ENCODE data around the gene AKR1C8.
"Not testable (repeated sequence)": the region's sequence is repeated elsewhere in the genome, so short reads cannot be mapped to it uniquely, and the experiment has no call there.

AKR1C8 gene

GRCh38 chr10:5146920-5147254, 38.1 kb downstream of the AKR1C8 start:
- TF ChIP-seq, protein P1, sequence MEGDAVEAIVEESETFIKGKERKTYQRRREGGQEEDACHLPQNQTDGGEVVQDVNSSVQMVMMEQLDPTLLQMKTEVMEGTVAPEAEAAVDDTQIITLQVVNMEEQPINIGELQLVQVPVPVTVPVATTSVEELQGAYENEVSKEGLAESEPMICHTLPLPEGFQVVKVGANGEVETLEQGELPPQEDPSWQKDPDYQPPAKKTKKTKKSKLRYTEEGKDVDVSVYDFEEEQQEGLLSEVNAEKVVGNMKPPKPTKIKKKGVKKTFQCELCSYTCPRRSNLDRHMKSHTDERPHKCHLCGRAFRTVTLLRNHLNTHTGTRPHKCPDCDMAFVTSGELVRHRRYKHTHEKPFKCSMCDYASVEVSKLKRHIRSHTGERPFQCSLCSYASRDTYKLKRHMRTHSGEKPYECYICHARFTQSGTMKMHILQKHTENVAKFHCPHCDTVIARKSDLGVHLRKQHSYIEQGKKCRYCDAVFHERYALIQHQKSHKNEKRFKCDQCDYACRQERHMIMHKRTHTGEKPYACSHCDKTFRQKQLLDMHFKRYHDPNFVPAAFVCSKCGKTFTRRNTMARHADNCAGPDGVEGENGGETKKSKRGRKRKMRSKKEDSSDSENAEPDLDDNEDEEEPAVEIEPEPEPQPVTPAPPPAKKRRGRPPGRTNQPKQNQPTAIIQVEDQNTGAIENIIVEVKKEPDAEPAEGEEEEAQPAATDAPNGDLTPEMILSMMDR (IDR thresholded peaks at IDR 0.05; ENCODE audit: extremely low read depth, missing control alignments) = no peak
- no peak for DNase-seq (ENCODE audit: low spot score)

DNA sequence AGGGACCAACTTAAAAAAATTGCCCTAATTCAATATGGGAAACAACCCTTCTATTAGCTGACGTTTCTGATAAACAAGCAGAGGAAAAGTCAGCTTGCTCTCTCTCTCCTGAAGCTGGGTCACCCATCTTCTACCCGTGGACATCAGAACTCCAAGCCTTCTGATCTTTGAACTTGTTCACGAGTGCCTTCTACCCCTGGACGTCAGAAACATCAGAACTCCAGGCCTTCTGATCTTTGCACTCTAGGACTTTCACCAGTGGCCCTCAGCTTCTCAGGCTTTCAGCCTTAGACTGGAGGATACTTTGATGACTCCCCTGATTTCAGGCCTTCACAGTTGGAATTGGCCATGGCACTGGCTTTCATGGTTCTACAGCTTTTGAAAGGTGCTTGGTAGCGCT, 41.8 kb downstream of the AKR1C8 start:
- no peak for DNase-seq (ENCODE audit: low spot score)
- TF ChIP-seq, protein P1 (IDR thresholded peaks at IDR 0.05; ENCODE audit: extremely low read depth, missing control alignments) = no peak

DNA sequence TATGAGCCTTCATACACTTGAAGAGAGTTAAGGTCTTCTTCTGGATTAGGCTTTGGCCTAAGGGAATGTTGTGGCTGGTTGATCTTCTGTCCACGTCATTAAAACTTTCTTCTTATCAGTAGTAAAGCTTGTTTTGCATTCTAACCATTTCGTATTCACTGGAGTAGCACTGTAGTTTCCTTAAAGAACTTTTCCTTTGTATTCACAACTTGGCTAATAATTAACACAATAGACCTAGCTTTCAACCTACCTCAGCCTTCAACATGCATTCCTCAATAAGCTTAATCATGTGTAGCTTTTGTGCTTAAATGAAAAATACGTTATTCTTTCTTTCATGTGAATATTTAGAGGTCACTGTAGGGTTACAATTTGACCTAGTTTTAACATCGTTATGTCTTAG, 42.8 kb downstream of the AKR1C8 start:
- no peak for DNase-seq (ENCODE audit: low spot score)
- TF ChIP-seq, protein P1 (IDR thresholded peaks at IDR 0.05; ENCODE audit: extremely low read depth, missing control alignments) = no peak

GRCh38 chr10:5137699-5138098, 47.3 kb downstream of the AKR1C8 start:
- not testable (repeated sequence) for DNase-seq (ENCODE audit: low spot score)

DNA sequence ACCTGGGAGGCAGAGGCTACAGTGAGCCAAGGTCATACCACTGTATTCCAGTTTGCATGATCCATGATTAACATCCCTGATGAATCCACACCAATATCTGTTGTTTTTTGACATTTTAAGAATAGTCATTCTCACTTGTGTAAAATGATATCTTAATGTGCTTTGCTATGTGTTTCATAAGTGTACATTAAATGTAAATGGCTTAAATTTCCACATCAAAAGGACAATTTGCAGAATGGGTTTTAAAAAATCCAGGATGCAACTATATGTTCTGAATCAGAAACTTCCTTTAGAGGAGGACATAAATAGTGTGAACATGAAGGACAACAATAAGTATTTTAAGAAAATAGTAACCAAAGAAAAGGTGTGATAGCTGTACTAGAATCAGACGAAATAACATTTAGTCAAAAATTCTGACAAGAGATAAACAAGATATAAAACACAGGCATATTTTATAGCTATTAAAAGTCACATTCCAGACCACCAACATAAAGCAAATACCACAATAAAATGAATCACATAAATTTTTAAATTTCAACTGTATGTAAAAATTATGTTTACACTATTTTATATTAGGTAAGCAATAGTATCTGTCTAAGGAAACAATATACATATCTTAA, 48.4 kb downstream of the AKR1C8 start:
- DNase-seq (ENCODE audit: low spot score) = no peak
- TF ChIP-seq, protein P1 (IDR thresholded peaks at IDR 0.05; ENCODE audit: extremely low read depth, missing control alignments) = no peak

DNA sequence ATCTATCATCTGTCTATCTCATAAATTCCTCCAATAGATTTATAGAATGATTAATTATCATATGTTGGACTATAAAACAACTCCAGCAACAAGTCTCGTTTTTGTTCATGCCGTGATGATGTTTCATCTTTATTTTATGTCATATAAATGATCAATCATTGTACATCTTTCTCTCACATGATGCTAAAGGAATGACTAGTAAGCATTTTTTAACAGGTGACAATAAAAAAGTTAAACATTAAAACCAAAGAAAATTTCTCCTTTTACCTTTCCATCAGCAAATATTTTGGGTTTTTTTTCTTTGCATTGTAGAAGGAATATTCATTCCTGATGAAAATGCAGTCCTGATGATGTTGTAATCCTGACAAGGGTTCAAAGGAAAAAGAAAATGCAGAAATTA, 49.4 kb downstream of the AKR1C8 start:
- TF ChIP-seq, protein P1 (IDR thresholded peaks at IDR 0.05; ENCODE audit: extremely low read depth, missing control alignments) = no peak
- DNase-seq (ENCODE audit: low spot score) = no peak

- no peak for DNase-seq (ENCODE audit: low spot score)
- TF ChIP-seq, protein P1 (IDR thresholded peaks at IDR 0.05; ENCODE audit: extremely low read depth, missing control alignments) = no peak
Measured at GRCh38 chr10:5125315-5126044, 59.5 kb downstream of the AKR1C8 start.

DNA sequence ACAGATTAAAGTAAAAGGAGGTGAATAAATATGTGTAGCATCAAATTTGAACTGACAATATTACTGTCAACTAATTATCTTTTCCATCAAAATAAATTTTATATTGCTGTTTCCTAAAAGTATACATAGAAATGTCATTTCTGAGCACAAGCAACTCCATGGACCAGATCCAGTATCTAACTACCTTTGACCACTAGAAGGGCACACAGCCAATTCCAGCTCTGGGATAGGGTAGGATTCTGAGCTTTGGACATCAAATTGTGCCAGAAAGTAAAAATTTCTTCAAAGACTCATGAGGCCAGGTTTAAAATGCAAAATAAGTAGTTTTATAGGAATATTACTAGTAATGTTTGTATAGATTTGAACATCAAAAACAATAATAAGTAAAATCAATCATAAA, 61.1 kb downstream of the AKR1C8 start:
- DNase-seq (ENCODE audit: low spot score) = no peak
- TF ChIP-seq, protein P1 (IDR thresholded peaks at IDR 0.05; ENCODE audit: extremely low read depth, missing control alignments) = no peak

- not testable (repeated sequence) for DNase-seq (ENCODE audit: low spot score)
Measured at GRCh38 chr10:5119997-5120396, 65.0 kb downstream of the AKR1C8 start.
